Right hindlimb (tissue), 1 donor: ENCODE results near the gene FZD10.

Experiments used
- DNase-seq: peaks from one replicate; pipeline ENCODE4 v3.0.0-alpha.2; 2018

FZD10 gene

GRCh38 chr12:130183585-130184370 is 21.5 kb downstream of the FZD10 start:
- no peak for DNase-seq

GRCh38 chr12:130184404-130185090 is 22.3 kb downstream of the FZD10 start:
- DNase-seq, result no peak

- no peak for DNase-seq
These were observed 23.5 kb downstream of the FZD10 start for GRCh38 chr12:130185455-130186391.

GRCh38 chr12:130186651-130187268 is 24.5 kb downstream of the FZD10 start:
- DNase-seq, result no peak

GRCh38 chr12:130192642-130193345 is 30.5 kb downstream of the FZD10 start:
- no peak for DNase-seq

GRCh38 chr12:130194154-130194553 is 31.9 kb downstream of the FZD10 start:
- DNase-seq, result no peak

GRCh38 chr12:130195369-130195768 is 33.1 kb downstream of the FZD10 start:
- no peak for DNase-seq

GRCh38 chr12:130195776-130196175 is 33.5 kb downstream of the FZD10 start:
- DNase-seq, result no peak

GRCh38 chr12:130196827-130197226 is 34.6 kb downstream of the FZD10 start:
- no peak for DNase-seq

- no peak for DNase-seq
These were observed 35.9 kb downstream of the FZD10 start for GRCh38 chr12:130198026-130198662.

- no peak for DNase-seq
These were observed 36.4 kb downstream of the FZD10 start for GRCh38 chr12:130198663-130199060.

GRCh38 chr12:130199581-130200390 is 37.5 kb downstream of the FZD10 start:
- no peak for DNase-seq

GRCh38 chr12:130200445-130200844 is 38.2 kb downstream of the FZD10 start:
- no peak for DNase-seq

GRCh38 chr12:130201037-130201436 is 38.8 kb downstream of the FZD10 start:
- no peak for DNase-seq

- no peak for DNase-seq
These were observed 39.9 kb downstream of the FZD10 start for GRCh38 chr12:130202201-130202600.

GRCh38 chr12:130203151-130203550 is 40.9 kb downstream of the FZD10 start:
- DNase-seq, result no peak

GRCh38 chr12:130204541-130204953 is 42.3 kb downstream of the FZD10 start:
- DNase-seq, result no peak

- no peak for DNase-seq
These were observed 43.2 kb downstream of the FZD10 start for GRCh38 chr12:130205495-130205894.

- DNase-seq, result no peak
These were observed 50.2 kb downstream of the FZD10 start for GRCh38 chr12:130212384-130212989.

- DNase-seq, result no peak
These were observed 51.0 kb downstream of the FZD10 start for GRCh38 chr12:130213249-130213648.
